ENCODE data around the gene CORO6. TPM values are rescaled to one million over a fixed set of nuclear protein-coding genes. Genes with fewer than 3 reads are reported as not detected.

The CORO6 gene
- total RNA-seq, 3 donors from 2014 or later, result 6.6 to 21.3 (median 16.8) TPM

DNA sequence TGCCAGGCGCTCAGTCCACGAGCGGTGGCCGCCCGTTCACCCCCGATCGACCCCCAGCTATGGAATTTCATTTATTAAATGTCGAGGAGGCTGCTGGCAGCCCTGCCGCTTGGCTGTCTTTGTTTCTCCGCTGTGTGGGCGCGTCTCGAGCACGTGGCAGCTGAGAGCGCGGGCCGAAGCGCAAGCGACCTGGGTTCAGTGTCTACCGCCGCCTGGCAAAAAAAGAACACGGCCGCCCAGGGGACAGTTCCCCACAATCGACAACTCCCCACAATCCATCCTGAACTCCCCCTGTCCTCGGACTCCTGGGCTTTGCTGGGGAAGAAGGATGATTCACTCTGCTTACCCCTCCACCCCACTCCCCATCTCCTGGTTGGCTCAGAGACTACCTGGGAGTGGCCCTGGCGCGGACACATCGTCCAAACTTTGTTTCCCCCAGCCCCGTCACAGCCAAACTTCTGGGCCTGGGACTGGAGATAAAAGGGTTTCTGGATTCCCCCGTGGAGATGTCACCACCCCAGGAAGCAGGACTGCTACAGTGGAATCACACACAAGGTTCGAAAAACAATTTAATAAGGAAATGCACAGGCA is 31.5 kb downstream of the CORO6 start:
- Histone ChIP-seq H3K4me3 (peak overlapping the region; percentile 23 to 94 (median 78)), H3K36me3 (no peaks in the 10 kb centered on the region), H3K9me3 (no peaks in the 10 kb centered on the region), H3K27ac (peak overlapping the region; percentile 76 to 78), H3K27me3 (no peaks in the 10 kb centered on the region), H3K4me1 (peaks cover 7 to 36% of the 10 kb centered on the region in 2 donors)
- no peak for DNase-seq (ENCODE audit: low spot score in 2 of 2)
- intact Hi-C loops (cut with DNase I; ENCODE audit: low total_unique reads), result no loop called here
- TF ChIP-seq POLR2A (IDR thresholded peaks at IDR 0.05) (no peak), CTCF (IDR thresholded peaks at IDR 0.05) (no peak), POLR2AphosphoS5 (IDR thresholded peaks at IDR 0.05) (no peak)

GRCh38 chr17:29590411-29591145 is 32.1 kb downstream of the CORO6 start:
- intact Hi-C loops (cut with DNase I; ENCODE audit: low total_unique reads), result no loop called here
- H3K4me3 ChIP-seq, result peak overlapping the region; percentile 43 to 94 (median 78)
- no peaks in the 10 kb centered on the region for H3K27me3 ChIP-seq
- no peak for TF ChIP-seq POLR2AphosphoS5 (IDR thresholded peaks at IDR 0.05)
- TF ChIP-seq POLR2A (IDR thresholded peaks at IDR 0.05), result no peak
- no peak for TF ChIP-seq CTCF (IDR thresholded peaks at IDR 0.05)
- peaks cover 7 to 36% of the 10 kb centered on the region in 2 donors for H3K4me1 ChIP-seq
- no peaks in the 10 kb centered on the region for H3K36me3 ChIP-seq
- H3K9me3 ChIP-seq, result no peaks in the 10 kb centered on the region
- peak overlapping the region; percentile 76 to 78 for H3K27ac ChIP-seq
- DNase-seq (ENCODE audit: low spot score in 2 of 2), result no peak

- Histone ChIP-seq H3K9me3 (no peaks in the 10 kb centered on the region), H3K27ac (peak within 1 kb of the TSS; percentile 76 to 78), H3K4me1 (peaks cover 7 to 36% of the 10 kb centered on the region in 2 donors), H3K27me3 (no peaks in the 10 kb centered on the region), H3K4me3 (peak within 1 kb of the TSS; percentile 68 to 94 (median 78)), H3K36me3 (no peaks in the 10 kb centered on the region)
- TF ChIP-seq POLR2A (IDR thresholded peaks at IDR 0.05) (no peak), CTCF (IDR thresholded peaks at IDR 0.05) (no peak), POLR2AphosphoS5 (IDR thresholded peaks at IDR 0.05) (peak in 2 of 3 donors; percentile 13 to 34)
- peak in 1 of 2 donors; percentile 79 for DNase-seq (ENCODE audit: low spot score in 2 of 2)
- intact Hi-C loops (cut with DNase I; ENCODE audit: low total_unique reads), result no loop called here
These were observed 32.9 kb downstream of the CORO6 start, which contains the start of gene GIT1 for GRCh38 chr17:29589524-29590410. Gene GIT1, minus strand, starts transcription at chr17:29589648. Its CDS starts 270 bp downstream, at chr17:29589378.

- no peak for DNase-seq (ENCODE audit: low spot score in 2 of 2)
- Histone ChIP-seq H3K27ac (peak overlapping the region; percentile 56 to 78), H3K27me3 (no peaks in the 10 kb centered on the region), H3K4me1 (peaks cover 7 to 36% of the 10 kb centered on the region in 2 donors), H3K9me3 (no peaks in the 10 kb centered on the region), H3K36me3 (no peaks in the 10 kb centered on the region), H3K4me3 (peak overlapping the region; percentile 68 to 94 (median 78))
- intact Hi-C loops (cut with DNase I; ENCODE audit: low total_unique reads), result no loop called here
- TF ChIP-seq POLR2AphosphoS5 (IDR thresholded peaks at IDR 0.05) (no peak), POLR2A (IDR thresholded peaks at IDR 0.05) (no peak), CTCF (IDR thresholded peaks at IDR 0.05) (peak in 2 of 3 donors; percentile 8 to 16)
These were observed 33.9 kb downstream of the CORO6 start for GRCh38 chr17:29588562-29589411.

All from breast epithelium (tissue), 4 donors.